SK-N-SH (cell line): Measurements from ENCODE around the gene TERT.

Source experiments
- EZH2phosphoT487 ChIP-seq: fragments of 200-600 bp; sonication (generic); IDR thresholded peaks from 2 replicates; pipeline ENCODE4 v1.6.1; 2017; ENCODE audit warnings: low read depth, mixed run types, mild to moderate bottlenecking, antibody characterized with exemption, moderate library complexity, borderline replicate concordance
- GATA2 ChIP-seq: sonication (generic); formaldehyde crosslinking; IDR thresholded peaks from 2 replicates; pipeline ENCODE4 v1.5.0; 2020; ENCODE audit warnings: mild to moderate bottlenecking, missing genetic modification reagents
- MEF2A ChIP-seq: IDR thresholded peaks from 2 replicates; pipeline ENCODE4 v1.4.0; 2012; ENCODE audit warnings: low read depth, borderline replicate concordance
- NRF1 ChIP-seq: IDR thresholded peaks from 2 replicates; pipeline ENCODE4 v1.6.1; 2012; ENCODE audit warnings: low read depth, mild to moderate bottlenecking, low read length
- POLR2AphosphoS5 ChIP-seq: IDR thresholded peaks from 2 replicates; pipeline ENCODE4 v1.6.1; 2012; ENCODE audit warnings: low read depth, low read length
- RAD21 ChIP-seq: IDR thresholded peaks from 2 replicates; pipeline ENCODE4 v1.6.1; 2012; ENCODE audit warnings: mild to moderate bottlenecking, low read length
- SIN3A ChIP-seq: IDR thresholded peaks from 2 replicates; pipeline ENCODE4 v1.6.1; 2012; ENCODE audit warnings: low read depth, mild to moderate bottlenecking, low read length, moderate library complexity, borderline replicate concordance
- YY1 ChIP-seq: IDR thresholded peaks from 2 replicates; pipeline ENCODE4 v1.4.0; 2012; ENCODE audit warnings: low read depth, mild to moderate bottlenecking
- TF ChIP-seq, protein P1 (sequence below): fragments of 200-600 bp; sonication (generic); IDR thresholded peaks from 2 replicates; pipeline ENCODE4 v1.6.1; 2017; ENCODE audit warnings: antibody characterized with exemption, mild to moderate bottlenecking, moderate library complexity
- TF ChIP-seq, protein P2 (sequence below): IDR thresholded peaks from 2 replicates; pipeline ENCODE4 v1.6.1; 2012; ENCODE audit warnings: mild to moderate bottlenecking, low read depth, low read length, moderate library complexity
- TF ChIP-seq, protein P3 (sequence below): IDR thresholded peaks from 2 replicates; pipeline ENCODE4 v1.4.0; 2012; ENCODE audit warnings: low read depth

DNA sequence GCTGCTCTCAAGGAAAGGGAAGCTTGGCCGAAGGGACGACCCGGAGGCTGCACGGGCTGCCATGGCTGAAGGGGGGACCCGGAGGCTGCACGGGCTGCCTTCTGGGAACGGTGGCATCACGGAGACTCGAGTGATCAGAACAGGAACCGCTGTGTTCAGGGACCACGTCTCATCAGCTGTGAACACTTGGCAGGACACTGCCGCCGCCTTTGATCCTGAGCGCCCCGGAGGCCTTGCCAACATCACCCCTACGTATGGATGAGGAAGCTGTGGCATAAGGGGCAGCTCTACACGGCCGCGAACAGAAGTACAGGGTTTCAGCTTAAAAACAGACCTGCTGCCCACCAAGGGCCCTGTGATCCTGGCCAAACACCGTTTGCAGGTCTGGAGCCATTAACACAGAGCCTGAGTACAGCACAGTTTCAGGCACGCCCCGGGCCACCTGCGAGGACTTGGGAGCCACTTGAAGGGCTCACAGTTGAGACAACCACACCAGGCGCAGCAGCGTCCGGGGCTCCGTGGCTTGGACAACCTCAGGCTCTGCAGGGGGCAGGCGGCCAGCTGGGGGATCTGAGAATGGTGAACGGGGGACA lies 23.9 kb upstream of the TERT start:
- TF ChIP-seq, protein P1, sequence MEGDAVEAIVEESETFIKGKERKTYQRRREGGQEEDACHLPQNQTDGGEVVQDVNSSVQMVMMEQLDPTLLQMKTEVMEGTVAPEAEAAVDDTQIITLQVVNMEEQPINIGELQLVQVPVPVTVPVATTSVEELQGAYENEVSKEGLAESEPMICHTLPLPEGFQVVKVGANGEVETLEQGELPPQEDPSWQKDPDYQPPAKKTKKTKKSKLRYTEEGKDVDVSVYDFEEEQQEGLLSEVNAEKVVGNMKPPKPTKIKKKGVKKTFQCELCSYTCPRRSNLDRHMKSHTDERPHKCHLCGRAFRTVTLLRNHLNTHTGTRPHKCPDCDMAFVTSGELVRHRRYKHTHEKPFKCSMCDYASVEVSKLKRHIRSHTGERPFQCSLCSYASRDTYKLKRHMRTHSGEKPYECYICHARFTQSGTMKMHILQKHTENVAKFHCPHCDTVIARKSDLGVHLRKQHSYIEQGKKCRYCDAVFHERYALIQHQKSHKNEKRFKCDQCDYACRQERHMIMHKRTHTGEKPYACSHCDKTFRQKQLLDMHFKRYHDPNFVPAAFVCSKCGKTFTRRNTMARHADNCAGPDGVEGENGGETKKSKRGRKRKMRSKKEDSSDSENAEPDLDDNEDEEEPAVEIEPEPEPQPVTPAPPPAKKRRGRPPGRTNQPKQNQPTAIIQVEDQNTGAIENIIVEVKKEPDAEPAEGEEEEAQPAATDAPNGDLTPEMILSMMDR: no peak
- TF ChIP-seq SIN3A (no peak), MEF2A (no peak), NRF1 (no peak), RAD21 (no peak), POLR2AphosphoS5 (no peak), YY1 (no peak), EZH2phosphoT487 (no peak), GATA2 (no peak)
- TF ChIP-seq, protein P2, sequence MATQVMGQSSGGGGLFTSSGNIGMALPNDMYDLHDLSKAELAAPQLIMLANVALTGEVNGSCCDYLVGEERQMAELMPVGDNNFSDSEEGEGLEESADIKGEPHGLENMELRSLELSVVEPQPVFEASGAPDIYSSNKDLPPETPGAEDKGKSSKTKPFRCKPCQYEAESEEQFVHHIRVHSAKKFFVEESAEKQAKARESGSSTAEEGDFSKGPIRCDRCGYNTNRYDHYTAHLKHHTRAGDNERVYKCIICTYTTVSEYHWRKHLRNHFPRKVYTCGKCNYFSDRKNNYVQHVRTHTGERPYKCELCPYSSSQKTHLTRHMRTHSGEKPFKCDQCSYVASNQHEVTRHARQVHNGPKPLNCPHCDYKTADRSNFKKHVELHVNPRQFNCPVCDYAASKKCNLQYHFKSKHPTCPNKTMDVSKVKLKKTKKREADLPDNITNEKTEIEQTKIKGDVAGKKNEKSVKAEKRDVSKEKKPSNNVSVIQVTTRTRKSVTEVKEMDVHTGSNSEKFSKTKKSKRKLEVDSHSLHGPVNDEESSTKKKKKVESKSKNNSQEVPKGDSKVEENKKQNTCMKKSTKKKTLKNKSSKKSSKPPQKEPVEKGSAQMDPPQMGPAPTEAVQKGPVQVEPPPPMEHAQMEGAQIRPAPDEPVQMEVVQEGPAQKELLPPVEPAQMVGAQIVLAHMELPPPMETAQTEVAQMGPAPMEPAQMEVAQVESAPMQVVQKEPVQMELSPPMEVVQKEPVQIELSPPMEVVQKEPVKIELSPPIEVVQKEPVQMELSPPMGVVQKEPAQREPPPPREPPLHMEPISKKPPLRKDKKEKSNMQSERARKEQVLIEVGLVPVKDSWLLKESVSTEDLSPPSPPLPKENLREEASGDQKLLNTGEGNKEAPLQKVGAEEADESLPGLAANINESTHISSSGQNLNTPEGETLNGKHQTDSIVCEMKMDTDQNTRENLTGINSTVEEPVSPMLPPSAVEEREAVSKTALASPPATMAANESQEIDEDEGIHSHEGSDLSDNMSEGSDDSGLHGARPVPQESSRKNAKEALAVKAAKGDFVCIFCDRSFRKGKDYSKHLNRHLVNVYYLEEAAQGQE: no peak
- TF ChIP-seq, protein P3, sequence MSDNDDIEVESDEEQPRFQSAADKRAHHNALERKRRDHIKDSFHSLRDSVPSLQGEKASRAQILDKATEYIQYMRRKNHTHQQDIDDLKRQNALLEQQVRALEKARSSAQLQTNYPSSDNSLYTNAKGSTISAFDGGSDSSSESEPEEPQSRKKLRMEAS: no peak
